ENCODE data around the gene CCDC188. TPM values are rescaled to one million over a fixed set of nuclear protein-coding genes. Genes with fewer than 3 reads are reported as not detected.

The CCDC188 gene
- not detected in 2 replicates for total RNA-seq

GRCh38 chr22:20150381-20151275, at the start of gene CCDC188:
Gene CCDC188, minus strand, starts transcription at chr22:20151055. Its CDS starts 69 bp downstream, at chr22:20150986.

GRCh38 chr22:20131597-20131858, 19.3 kb downstream of the CCDC188 start, which contains the start of gene ZDHHC8:
Gene ZDHHC8, plus strand, starts transcription at chr22:20131804. Its CDS starts 144 bp downstream, at chr22:20131948.

GRCh38 chr22:20116951-20117632, 33.8 kb downstream of the CCDC188 start, which contains the start of gene TRMT2A:
Gene TRMT2A, minus strand, starts transcription at chr22:20117226. Its CDS starts 320 bp downstream, at chr22:20116906.

GRCh38 chr22:20115691-20116375, 35.0 kb downstream of the CCDC188 start, which contains the start of gene RANBP1:
Gene RANBP1, plus strand, starts transcription at chr22:20116104. Its CDS starts 81 bp downstream, at chr22:20116185.

Other genes with a start within 250 kb of the CCDC188 start
- gene COMT, start 209.3 kb downstream of the CCDC188 start, total RNA-seq, result 281 and 359 TPM in 2 replicates
- gene TXNRD2, start 209.2 kb downstream of the CCDC188 start, total RNA-seq, result 14.1 and 21.9 TPM in 2 replicates
- gene ARVCF, start 134.2 kb downstream of the CCDC188 start, total RNA-seq, result 16.7 and 19.0 TPM in 2 replicates
- 17.0 and 18.9 TPM in 2 replicates for gene TANGO2, start 129.9 kb downstream of the CCDC188 start, total RNA-seq
- gene DGCR8, start 70.8 kb downstream of the CCDC188 start, total RNA-seq, result 12.4 and 16.1 TPM in 2 replicates
- 639 and 758 TPM in 2 replicates for gene RANBP1, start 35.0 kb downstream of the CCDC188 start, total RNA-seq
- 30.1 and 39.7 TPM in 2 replicates for gene TRMT2A, start 33.8 kb downstream of the CCDC188 start, total RNA-seq
- 13.1 and 18.4 TPM in 2 replicates for gene ZDHHC8, start 19.3 kb downstream of the CCDC188 start, total RNA-seq
- 7.0 and 12.4 TPM in 2 replicates for gene RTN4R, start 117.3 kb upstream of the CCDC188 start, total RNA-seq
- gene DGCR6L, start 169.0 kb upstream of the CCDC188 start, total RNA-seq, result 51.1 and 52.6 TPM in 2 replicates
- gene ZNF74, start 243.1 kb upstream of the CCDC188 start, total RNA-seq, result 14.7 and 27.5 TPM in 2 replicates